A204.1 (cell line): ENCODE data around the gene FKBP10.

ENCODE experiments used
- FAIRE-seq: peaks from 2 replicates; lab custom pipeline; 2012; peaks lifted over from hg19 to GRCh38; lab: Jason Lieb, UNC

Gene FKBP10

GRCh38 chr17:41782142-41782541, 30.7 kb upstream of the FKBP10 start:
- no peak for FAIRE-seq

GRCh38 chr17:41784207-41784744, 28.5 kb upstream of the FKBP10 start:
- no peak for FAIRE-seq

- no peak for FAIRE-seq
Measured at GRCh38 chr17:41785091-41785858, 27.5 kb upstream of the FKBP10 start.

- FAIRE-seq: no peak
Measured at GRCh38 chr17:41785859-41786226, 27.0 kb upstream of the FKBP10 start.

- FAIRE-seq: no peak
Measured at GRCh38 chr17:41786227-41787020, 26.4 kb upstream of the FKBP10 start, which contains the start of gene JUP. Gene JUP (minus strand): TSS chr17:41786711. CDS start chr17:41771854, 14,857 bp downstream.

GRCh38 chr17:41787021-41787418, 25.8 kb upstream of the FKBP10 start:
- no peak for FAIRE-seq

- FAIRE-seq: no peak
Measured at GRCh38 chr17:41792845-41793783, 19.7 kb upstream of the FKBP10 start.

- FAIRE-seq: no peak
Measured at GRCh38 chr17:41793784-41794539, 18.8 kb upstream of the FKBP10 start.

- FAIRE-seq: no peak
Measured at GRCh38 chr17:41794540-41794975, 18.2 kb upstream of the FKBP10 start.

GRCh38 chr17:41796121-41796895, 16.5 kb upstream of the FKBP10 start:
- FAIRE-seq: no peak

GRCh38 chr17:41797377-41797776, 15.4 kb upstream of the FKBP10 start:
- FAIRE-seq: no peak

GRCh38 chr17:41799366-41799765, 13.4 kb upstream of the FKBP10 start:
- FAIRE-seq: no peak

GRCh38 chr17:41800601-41801373, 12.0 kb upstream of the FKBP10 start:
- FAIRE-seq: no peak

- peak; percentile 82 for FAIRE-seq
Measured at GRCh38 chr17:41801374-41802271, 11.2 kb upstream of the FKBP10 start.

GRCh38 chr17:41803049-41804020, 9.5 kb upstream of the FKBP10 start:
- FAIRE-seq: no peak

- no peak for FAIRE-seq
Measured at GRCh38 chr17:41806685-41807445, 5.9 kb upstream of the FKBP10 start.
